ENCODE results near the gene TMEM132E. TPM values are rescaled to one million over a fixed set of nuclear protein-coding genes. Genes with fewer than 3 reads are reported as not detected.

Gene TMEM132E
- total and polyA plus RNA-seq, 2 of the 8 experiments (the other 6 are each of a cell fraction or from before 2014, with no cell fraction given): 0.45 to 0.60 TPM

- H2BK120ac ChIP-seq (replicated peaks; ENCODE audit: low read depth, low read length): no peak overlapping the region
- no peak overlapping the region for H2BK20ac ChIP-seq (ENCODE audit: low read length)
- ChIA-PET POLR2A (ENCODE audit: partially characterized antibody) (no interaction called here), CTCF (ENCODE audit: partially characterized antibody) (interaction anchor here (0.9 to 2.8 kb wide), 8 partner anchors 8 to 273 kb away, joined by 3 to 10 read pairs (median 4); no protein-coding TSS in a partner anchor)
- H3K36me3 ChIP-seq (ENCODE audit: control insufficient read depth in 2 of 4, insufficient read depth in 4 of 4, low read length in 3 of 4): no peaks in the 10 kb centered on the region
- no peaks in the 10 kb centered on the region for H3K9me3 ChIP-seq (ENCODE audit: insufficient read depth in 2 of 2, low read depth in 1 of 2, low read length in 1 of 2)
- no peak overlapping the region for H3K4ac ChIP-seq (replicated peaks; ENCODE audit: insufficient read length, low read depth, low read length)
- no peak overlapping the region for H2BK5ac ChIP-seq (ENCODE audit: low read depth, low read length)
- no peak overlapping the region for H3K9ac ChIP-seq (replicated peaks in 1 of 4; ENCODE audit: extremely low read depth in 1 of 4, low read depth in 3 of 4, low read length in 3 of 4)
- no peak overlapping the region for H4K8ac ChIP-seq (ENCODE audit: extremely low read depth, insufficient read depth, low read length)
- no peak overlapping the region for H2AFZ ChIP-seq (ENCODE audit: low read length)
- no peak overlapping the region for H3K4me2 ChIP-seq (ENCODE audit: insufficient read depth in 1 of 2, low read depth in 2 of 2, low read length in 2 of 2)
- H2AK5ac ChIP-seq (ENCODE audit: low read depth, low read length): no peak overlapping the region; the same call in 1 of the 2 replicates
- H2BK15ac ChIP-seq (ENCODE audit: low read length): no peak overlapping the region
- H2BK12ac ChIP-seq (ENCODE audit: low read depth, low read length): no peak overlapping the region
- 77% methylated on average over 2 of the region's 2 CpGs; no CpG with 5 or more reads in 1 of the 2 experiments for WGBS, 2 experiments (ENCODE audit: extremely low coverage in 1 of 2, insufficient coverage in 1 of 2, insufficient read length in 1 of 2, insufficient replicate concordance in 2 of 2, low coverage in 1 of 2, low lambda C conversion rate in 2 of 2, missing lambda C conversion rate in 1 of 2)
- H4K5ac ChIP-seq (ENCODE audit: insufficient read length, low read depth, low read length): no peak overlapping the region
- peaks cover 0 to 2% of the 10 kb centered on the region in 2 experiments for H4K20me1 ChIP-seq (replicated peaks in 1 of 2; ENCODE audit: control insufficient read depth in 1 of 2, insufficient read depth in 2 of 2, low read length in 2 of 2)
- no peak overlapping the region for H3K14ac ChIP-seq (ENCODE audit: insufficient read length)
- H3K23ac ChIP-seq (ENCODE audit: insufficient read length): no peak overlapping the region
- no peak overlapping the region for H3K56ac ChIP-seq (replicated peaks; ENCODE audit: insufficient read length, low read depth, low read length)
- H3K27me3 ChIP-seq (replicated peaks in 1 of 4; ENCODE audit: control insufficient read depth in 3 of 4, extremely low read depth in 1 of 4, insufficient read depth in 3 of 4, low read length in 3 of 4): peaks cover 0 to 15% (median 4%) of the 10 kb centered on the region in 4 experiments; a peak in 4 of 7 replicates
- peaks cover 0 to 11% (median 4%) of the 10 kb centered on the region in 4 experiments; a peak in 4 of 7 replicates for H3K4me1 ChIP-seq (replicated peaks in 1 of 4; ENCODE audit: control insufficient read depth in 3 of 4, insufficient read depth in 4 of 4, low read length in 3 of 4)
- DNase-seq (ENCODE audit: low read depth in 1 of 2, low spot score in 2 of 2): no peak
- no peaks in the 10 kb centered on the region; a peak in 1 of 4 replicates for H3K79me2 ChIP-seq (ENCODE audit: control insufficient read depth in 1 of 2, insufficient read depth in 2 of 2, low read length in 2 of 2)
- H3K27ac ChIP-seq (ENCODE audit: low read depth, low read length): no peak overlapping the region
- no peak overlapping the region for H3K18ac ChIP-seq (ENCODE audit: extremely low read depth, low read length)
- FAIRE-seq: no peak
- H3K79me1 ChIP-seq (ENCODE audit: low read depth, low read length): no peaks in the 10 kb centered on the region
- no peak overlapping the region for H4K91ac ChIP-seq (replicated peaks; ENCODE audit: insufficient read length, low read length)
- no peak overlapping the region for H3K4me3 ChIP-seq (ENCODE audit: extremely low read depth in 1 of 4, insufficient read depth in 2 of 4, low read depth in 3 of 4, low read length in 4 of 4)
- peaks cover 6% of the 10 kb centered on the region; the same call in 1 of the 2 replicates for H3K23me2 ChIP-seq (ENCODE audit: low read depth, low read length)
- no peak for TF ChIP-seq CREB1 (IDR thresholded peaks at IDR 0.05)
- no peak for TF ChIP-seq RBBP5 (IDR thresholded peaks at IDR 0.05; ENCODE audit: borderline replicate concordance, low read depth, low read length)
- TF ChIP-seq GTF2F1 (IDR thresholded peaks at IDR 0.05; ENCODE audit: borderline replicate concordance, low read depth, low read length): no peak
- no peak for TF ChIP-seq TBP (IDR thresholded peaks at IDR 0.05; ENCODE audit: low read depth, low read length)
- TF ChIP-seq SIN3A (conservative IDR thresholded peaks at IDR 0.05 in 1 of 2, IDR thresholded peaks at IDR 0.05 in 1 of 2; ENCODE audit: low read depth in 1 of 2, low read length in 2 of 2): no peak
- TF ChIP-seq ATF3 (IDR thresholded peaks at IDR 0.05; ENCODE audit: insufficient read depth, low read depth, low read length): no peak
- no peak for TF ChIP-seq RFX5 (IDR thresholded peaks at IDR 0.05; ENCODE audit: borderline replicate concordance, low read depth, low read length)
- TF ChIP-seq MAX (IDR thresholded peaks at IDR 0.05): no peak
- no peak for TF ChIP-seq POU5F1 (IDR thresholded peaks at IDR 0.05; ENCODE audit: low read depth, low read length)
- no peak for TF ChIP-seq EZH2 (IDR thresholded peaks at IDR 0.05; ENCODE audit: low read depth, low read length, severe bottlenecking)
- no peak for TF ChIP-seq PHF8 (conservative IDR thresholded peaks at IDR 0.05; ENCODE audit: low read depth, low read length)
- no peak for TF ChIP-seq KDM4A (IDR thresholded peaks at IDR 0.05; ENCODE audit: low read depth, low read length, severe bottlenecking)
- no peak for TF ChIP-seq POLR2A (IDR thresholded peaks at IDR 0.05; ENCODE audit: control extremely low read depth in 1 of 2, low read depth in 2 of 2, low read length in 2 of 2)
- TF ChIP-seq TEAD4 (IDR thresholded peaks at IDR 0.05; ENCODE audit: low read depth, low read length): no peak
Measured at GRCh38 chr17:34566873-34567272, 12.5 kb upstream of the TMEM132E start.

Data from H1 (cell line).